ENCODE results near the gene UGT1A7. TPM values are rescaled to one million over a fixed set of nuclear protein-coding genes. Genes with fewer than 3 reads are reported as not detected.
A peak's percentile ranks its signal among the peaks of the same experiment; 100 is the strongest.

The UGT1A7 gene
- total RNA-seq, 4 donors from 2014 or later = 28.1 to 145 (median 78.5) TPM

DNA sequence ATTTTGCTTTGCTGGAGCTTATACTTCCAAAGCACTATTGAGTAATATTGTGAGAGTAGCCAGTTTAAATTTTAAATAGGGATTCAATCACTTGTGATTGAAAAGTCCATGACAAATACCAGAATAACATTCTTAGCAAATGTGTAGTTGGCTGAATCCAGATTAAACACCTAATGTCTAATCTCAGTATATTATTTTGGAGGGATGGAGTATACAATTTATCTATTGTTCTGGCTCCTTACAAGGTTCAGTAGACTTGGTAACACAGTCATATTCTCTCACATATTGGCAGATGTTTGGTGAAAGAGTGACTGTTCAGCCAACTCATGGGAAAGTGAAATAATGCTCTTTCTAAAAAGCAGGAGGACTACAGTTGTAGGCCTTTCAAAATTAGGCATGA lies 7.8 kb upstream of the UGT1A7 start:
- no peaks in the 10 kb centered on the region for H3K4me1 ChIP-seq

DNA sequence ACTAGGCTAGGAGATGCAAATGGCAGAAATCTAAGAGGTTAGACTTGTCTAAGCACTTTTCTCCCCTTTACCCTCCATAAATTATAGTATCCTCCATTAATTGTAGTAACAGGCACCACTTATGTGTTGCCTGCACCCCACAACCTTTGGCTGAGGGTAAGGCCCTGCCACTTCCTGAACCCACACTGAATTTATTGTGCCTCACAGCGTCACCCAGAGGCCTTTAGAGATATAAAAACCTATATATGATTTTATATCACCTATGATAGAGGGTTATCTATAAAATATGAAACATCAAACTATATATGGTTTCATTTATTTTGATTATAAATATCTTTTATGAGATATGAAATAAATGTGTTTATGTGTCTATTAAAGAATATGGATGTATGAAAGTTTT lies 7.4 kb upstream of the UGT1A7 start:
- intact Hi-C loops (cut with DNase I) = no loop called here
- no peak for TF ChIP-seq POLR2A (IDR thresholded peaks at IDR 0.05)
- TF ChIP-seq, protein P1, sequence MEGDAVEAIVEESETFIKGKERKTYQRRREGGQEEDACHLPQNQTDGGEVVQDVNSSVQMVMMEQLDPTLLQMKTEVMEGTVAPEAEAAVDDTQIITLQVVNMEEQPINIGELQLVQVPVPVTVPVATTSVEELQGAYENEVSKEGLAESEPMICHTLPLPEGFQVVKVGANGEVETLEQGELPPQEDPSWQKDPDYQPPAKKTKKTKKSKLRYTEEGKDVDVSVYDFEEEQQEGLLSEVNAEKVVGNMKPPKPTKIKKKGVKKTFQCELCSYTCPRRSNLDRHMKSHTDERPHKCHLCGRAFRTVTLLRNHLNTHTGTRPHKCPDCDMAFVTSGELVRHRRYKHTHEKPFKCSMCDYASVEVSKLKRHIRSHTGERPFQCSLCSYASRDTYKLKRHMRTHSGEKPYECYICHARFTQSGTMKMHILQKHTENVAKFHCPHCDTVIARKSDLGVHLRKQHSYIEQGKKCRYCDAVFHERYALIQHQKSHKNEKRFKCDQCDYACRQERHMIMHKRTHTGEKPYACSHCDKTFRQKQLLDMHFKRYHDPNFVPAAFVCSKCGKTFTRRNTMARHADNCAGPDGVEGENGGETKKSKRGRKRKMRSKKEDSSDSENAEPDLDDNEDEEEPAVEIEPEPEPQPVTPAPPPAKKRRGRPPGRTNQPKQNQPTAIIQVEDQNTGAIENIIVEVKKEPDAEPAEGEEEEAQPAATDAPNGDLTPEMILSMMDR (IDR thresholded peaks at IDR 0.05) = no peak
- H3K27ac ChIP-seq = no peak overlapping the region
- peaks cover 0 to 4% (median 3%) of the 10 kb centered on the region in 3 donors for H3K4me1 ChIP-seq
- DNase-seq = no peak
- no peak overlapping the region for H3K4me3 ChIP-seq
- H3K36me3 ChIP-seq = no peaks in the 10 kb centered on the region
- WGBS, 2 donors = 73 to 90% methylated on average over 1 of the region's 1 CpG
- no peaks in the 10 kb centered on the region for H3K27me3 ChIP-seq
- no peaks in the 10 kb centered on the region for H3K9me3 ChIP-seq

More for the DNA sequence above, 7.8 kb upstream of the UGT1A7 start:
- H3K36me3 ChIP-seq = no peaks in the 10 kb centered on the region
- TF ChIP-seq, protein P1 (IDR thresholded peaks at IDR 0.05) = no peak
- TF ChIP-seq POLR2A (IDR thresholded peaks at IDR 0.05) = no peak
- no peaks in the 10 kb centered on the region for H3K9me3 ChIP-seq
- H3K4me3 ChIP-seq = no peak overlapping the region
- no peak overlapping the region for H3K27ac ChIP-seq
- DNase-seq = no peak
- H3K27me3 ChIP-seq = no peaks in the 10 kb centered on the region
- intact Hi-C loops (cut with DNase I) = no loop called here

DNA sequence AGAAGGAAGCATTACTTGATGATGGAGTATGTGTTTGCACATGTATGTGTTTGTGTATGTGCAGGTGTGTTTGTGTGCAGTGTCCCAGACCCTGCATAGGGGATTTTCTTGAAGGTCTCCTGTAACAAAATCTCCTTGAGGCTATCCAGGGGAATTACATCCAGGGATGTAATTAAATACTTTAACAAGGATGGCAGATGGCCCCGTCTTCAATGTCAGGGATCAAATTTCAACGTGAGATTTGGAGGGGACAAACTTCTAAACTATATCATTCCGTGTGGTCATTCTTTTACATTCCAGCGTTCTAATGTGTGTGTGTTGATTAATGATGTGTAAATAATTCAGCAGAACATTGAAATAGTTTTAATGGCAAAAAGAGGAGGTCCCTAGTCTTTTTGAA lies 6.7 kb upstream of the UGT1A7 start:
- Histone ChIP-seq H3K4me3 (no peak overlapping the region), H3K9me3 (no peaks in the 10 kb centered on the region), H3K4me1 (peaks cover 0 to 10% (median 9%) of the 10 kb centered on the region in 3 donors), H3K36me3 (no peaks in the 10 kb centered on the region), H3K27me3 (no peaks in the 10 kb centered on the region), H3K27ac (no peak overlapping the region)
- intact Hi-C loops (cut with DNase I) = no loop called here
- no peak for DNase-seq
- no peak for TF ChIP-seq POLR2A (IDR thresholded peaks at IDR 0.05)
- TF ChIP-seq, protein P1 (IDR thresholded peaks at IDR 0.05) = no peak
- whole genome bisulfite sequencing, 2 donors = 52 to 57% methylated on average over 4 of the region's 4 CpGs

DNA sequence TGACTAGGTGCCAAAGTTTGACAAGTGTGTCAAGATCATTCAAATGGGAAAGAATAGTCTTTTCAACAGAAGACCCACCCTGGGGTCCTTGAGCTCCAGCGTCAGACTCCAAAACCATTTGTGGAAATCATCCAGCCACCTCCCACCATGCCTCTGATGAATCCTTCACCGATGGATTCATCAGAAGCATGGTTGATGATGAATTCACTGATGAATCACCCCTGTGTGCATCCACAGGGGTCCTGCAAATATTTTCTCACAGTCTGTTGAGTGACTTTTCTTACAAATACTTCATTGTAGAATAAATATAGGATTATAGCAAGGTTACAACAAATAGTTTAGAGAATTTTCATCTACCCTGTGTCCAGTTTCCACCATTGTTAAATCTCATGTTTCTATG lies 5.7 kb upstream of the UGT1A7 start:
- no peak overlapping the region for H3K4me3 ChIP-seq
- no peak for TF ChIP-seq POLR2A (IDR thresholded peaks at IDR 0.05)
- TF ChIP-seq, protein P1 (IDR thresholded peaks at IDR 0.05) = no peak
- peaks cover 2 to 20% (median 10%) of the 10 kb centered on the region in 3 donors for H3K4me1 ChIP-seq
- H3K9me3 ChIP-seq = no peaks in the 10 kb centered on the region
- intact Hi-C loops (cut with DNase I) = no loop called here
- no peaks in the 10 kb centered on the region for H3K27me3 ChIP-seq
- WGBS, 2 donors = 76 to 85% methylated on average over 2 of the region's 2 CpGs
- no peak overlapping the region for H3K27ac ChIP-seq
- DNase-seq = no peak
- H3K36me3 ChIP-seq = no peaks in the 10 kb centered on the region

DNA sequence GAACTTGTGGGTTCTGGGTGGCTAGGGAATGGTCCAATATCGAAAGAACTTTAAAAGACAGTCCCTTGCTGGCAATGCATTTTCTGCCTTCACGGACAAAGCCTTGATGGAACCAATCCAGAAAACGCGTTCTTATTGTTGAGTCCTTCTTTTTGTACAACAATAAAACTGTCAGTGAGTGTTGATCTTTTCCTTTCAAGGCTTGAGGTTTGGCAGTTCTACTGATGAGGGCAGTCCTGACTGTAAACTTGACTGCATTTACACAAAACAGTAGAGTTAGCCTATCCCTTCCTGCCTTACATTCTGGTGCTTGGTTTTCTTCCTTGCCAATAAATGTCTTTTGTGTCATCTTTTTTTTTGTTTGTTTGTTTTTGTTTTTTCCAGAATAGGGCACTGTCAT lies 2.5 kb upstream of the UGT1A7 start:
- Histone ChIP-seq H3K27me3 (no peaks in the 10 kb centered on the region), H3K27ac (peak overlapping the region in 2 of 4 donors; percentile 16 to 21), H3K9me3 (no peaks in the 10 kb centered on the region), H3K4me1 (peaks cover 5 to 29% (median 10%) of the 10 kb centered on the region in 3 donors), H3K4me3 (no peak overlapping the region), H3K36me3 (no peaks in the 10 kb centered on the region)
- DNase-seq = no peak
- 56 to 60% methylated on average over 4 of the region's 4 CpGs for WGBS, 2 donors
- TF ChIP-seq, protein P1 (IDR thresholded peaks at IDR 0.05) = no peak
- TF ChIP-seq POLR2A (IDR thresholded peaks at IDR 0.05) = no peak
- intact Hi-C loops (cut with DNase I) = no loop called here

All from esophagus squamous epithelium (tissue), 5 donors.